KMS-11 (cell line): Measurements from ENCODE around the gene LEMD3.
"Not testable (repeated sequence)": the region's sequence is repeated elsewhere in the genome, so short reads cannot be mapped to it uniquely, and the experiment has no call there.

Source experiments
- H2AFZ ChIP-seq: fragments of 200-600 bp; sonication (generic); 2 replicates; pipeline ENCODE4 v1.6.1; 2016; ENCODE audit warnings: antibody characterized with exemption, mixed run types, low read depth
- H3K27ac ChIP-seq: fragments of 200-600 bp; sonication (generic); 2 replicates; pipeline ENCODE4 v1.6.1; 2016; ENCODE audit warnings: mild to moderate bottlenecking, mixed run types
- H3K27me3 ChIP-seq: fragments of 200-600 bp; sonication (generic); 2 replicates; pipeline ENCODE4 v1.6.1; 2017; ENCODE audit warnings: mild to moderate bottlenecking, low read depth, mixed run types, moderate library complexity; ENCODE audit not compliant: insufficient read depth
- H3K36me3 ChIP-seq: fragments of 200-600 bp; sonication (generic); 2 replicates; pipeline ENCODE4 v1.6.1; 2017; ENCODE audit warnings: mild to moderate bottlenecking, mixed run types; ENCODE audit not compliant: insufficient read depth
- H3K4me1 ChIP-seq: fragments of 200-600 bp; sonication (generic); 2 replicates; pipeline ENCODE4 v1.6.1; 2016; ENCODE audit warnings: mild to moderate bottlenecking, low read depth, mixed run types; ENCODE audit not compliant: poor library complexity, severe bottlenecking
- H3K4me2 ChIP-seq: fragments of 200-600 bp; sonication (generic); 2 replicates; pipeline ENCODE4 v1.7.0; 2016; ENCODE audit warnings: mild to moderate bottlenecking, mixed run types
- H3K4me3 ChIP-seq: fragments of 200-600 bp; sonication (generic); IDR thresholded peaks from 2 replicates; pipeline ENCODE4 v1.6.1; 2017; ENCODE audit warnings: low read depth, low read length, mixed read lengths; ENCODE audit not compliant: insufficient read depth
- H3K79me2 ChIP-seq: fragments of 200-600 bp; sonication (generic); 2 replicates; pipeline ENCODE4 v1.6.1; 2016; ENCODE audit warnings: low read depth, mixed run types; ENCODE audit not compliant: insufficient read depth
- H3K9ac ChIP-seq: fragments of 200-600 bp; sonication (generic); 2 replicates; pipeline ENCODE4 v1.6.1; 2016; ENCODE audit warnings: mild to moderate bottlenecking, mixed run types
- H4K20me1 ChIP-seq: fragments of 200-600 bp; sonication (generic); 2 replicates; pipeline ENCODE4 v1.6.1; 2016; ENCODE audit warnings: mild to moderate bottlenecking, mixed run types; ENCODE audit not compliant: insufficient read depth
- TF ChIP-seq, protein P1 (sequence below): fragments of 200-600 bp; sonication (generic); conservative IDR thresholded peaks from 2 replicates; pipeline ENCODE4 v1.6.1; 2017; ENCODE audit warnings: low read depth, mild to moderate bottlenecking, antibody characterized with exemption, low read length, moderate library complexity, mixed read lengths

Gene LEMD3

DNA sequence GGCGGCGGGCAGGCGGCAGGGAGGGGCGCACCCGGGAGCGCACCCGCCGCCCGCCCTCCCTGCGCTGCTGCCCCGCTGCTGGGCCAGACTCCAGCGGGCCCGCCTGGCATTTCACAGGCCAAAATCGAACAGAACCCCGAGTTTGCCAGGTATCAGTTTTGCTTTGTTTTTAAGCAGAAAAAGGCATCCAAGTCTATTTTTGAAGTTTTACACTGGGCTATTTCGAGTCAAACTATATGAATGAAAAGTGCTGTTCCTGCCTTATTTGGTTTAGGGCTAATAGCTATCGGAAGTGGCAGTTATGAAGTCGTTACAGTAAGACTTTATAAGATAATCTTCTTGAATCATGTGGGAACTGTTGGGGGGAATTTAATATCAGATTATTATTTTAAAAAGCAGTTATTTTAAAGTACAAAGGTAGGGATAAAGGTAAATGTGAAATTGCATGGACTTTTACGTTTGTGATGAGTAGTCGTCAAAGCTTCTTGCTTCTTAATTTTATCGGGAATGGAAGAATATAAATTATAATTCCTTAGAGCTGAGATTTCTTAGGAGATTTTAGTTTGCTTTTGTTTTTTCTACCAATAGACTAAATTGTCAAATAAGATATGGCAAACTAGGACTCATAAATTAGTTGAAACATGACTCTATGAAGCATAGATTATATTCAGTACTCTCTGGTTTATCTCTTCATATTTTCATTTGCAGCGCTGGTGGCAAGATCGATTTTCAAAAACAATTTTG lies 110.2 kb downstream of the LEMD3 start:
- H3K27me3 ChIP-seq: no peaks in the 10 kb centered on the region; the same call in 1 of the 2 replicates
- no peak overlapping the region for H3K27ac ChIP-seq
- TF ChIP-seq, protein P1, sequence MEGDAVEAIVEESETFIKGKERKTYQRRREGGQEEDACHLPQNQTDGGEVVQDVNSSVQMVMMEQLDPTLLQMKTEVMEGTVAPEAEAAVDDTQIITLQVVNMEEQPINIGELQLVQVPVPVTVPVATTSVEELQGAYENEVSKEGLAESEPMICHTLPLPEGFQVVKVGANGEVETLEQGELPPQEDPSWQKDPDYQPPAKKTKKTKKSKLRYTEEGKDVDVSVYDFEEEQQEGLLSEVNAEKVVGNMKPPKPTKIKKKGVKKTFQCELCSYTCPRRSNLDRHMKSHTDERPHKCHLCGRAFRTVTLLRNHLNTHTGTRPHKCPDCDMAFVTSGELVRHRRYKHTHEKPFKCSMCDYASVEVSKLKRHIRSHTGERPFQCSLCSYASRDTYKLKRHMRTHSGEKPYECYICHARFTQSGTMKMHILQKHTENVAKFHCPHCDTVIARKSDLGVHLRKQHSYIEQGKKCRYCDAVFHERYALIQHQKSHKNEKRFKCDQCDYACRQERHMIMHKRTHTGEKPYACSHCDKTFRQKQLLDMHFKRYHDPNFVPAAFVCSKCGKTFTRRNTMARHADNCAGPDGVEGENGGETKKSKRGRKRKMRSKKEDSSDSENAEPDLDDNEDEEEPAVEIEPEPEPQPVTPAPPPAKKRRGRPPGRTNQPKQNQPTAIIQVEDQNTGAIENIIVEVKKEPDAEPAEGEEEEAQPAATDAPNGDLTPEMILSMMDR: no peak
- peak overlapping the region; percentile 57; the same call in 1 of the 2 replicates for H3K9ac ChIP-seq
- H2AFZ ChIP-seq: peak overlapping the region; percentile 87
- peaks cover 10% of the 10 kb centered on the region for H3K4me1 ChIP-seq
- no peaks in the 10 kb centered on the region for H3K36me3 ChIP-seq
- H3K4me3 ChIP-seq: no peak overlapping the region
- no peaks in the 10 kb centered on the region for H3K79me2 ChIP-seq
- peak overlapping the region; percentile 93 for H3K4me2 ChIP-seq
- H4K20me1 ChIP-seq: no peaks in the 10 kb centered on the region

- H3K4me2 ChIP-seq: peak overlapping the region; percentile 93
- peaks cover 10% of the 10 kb centered on the region for H3K4me1 ChIP-seq
- no peak overlapping the region for H3K4me3 ChIP-seq
Measured at GRCh38 chr12:65280306-65280705, 110.9 kb downstream of the LEMD3 start.

GRCh38 chr12:65282840-65283239 lies 113.5 kb downstream of the LEMD3 start:
- Histone ChIP-seq H3K27ac (no peak overlapping the region), H2AFZ (no peak overlapping the region), H3K4me3 (no peak overlapping the region), H3K79me2 (no peaks in the 10 kb centered on the region), H3K9ac (no peak overlapping the region), H3K4me2 (no peak overlapping the region), H3K4me1 (peaks cover 10% of the 10 kb centered on the region), H4K20me1 (no peaks in the 10 kb centered on the region), H3K36me3 (no peaks in the 10 kb centered on the region), H3K27me3 (no peaks in the 10 kb centered on the region; the same call in 1 of the 2 replicates)
- TF ChIP-seq, protein P1: no peak

More at GRCh38 chr12:65280306-65280705, 110.9 kb downstream of the LEMD3 start:
- TF ChIP-seq, protein P1: no peak
- Histone ChIP-seq H3K27ac (no peak overlapping the region), H3K79me2 (no peaks in the 10 kb centered on the region), H4K20me1 (no peaks in the 10 kb centered on the region), H3K9ac (no peak overlapping the region), H2AFZ (no peak overlapping the region), H3K36me3 (no peaks in the 10 kb centered on the region), H3K27me3 (no peaks in the 10 kb centered on the region; the same call in 1 of the 2 replicates)

- not testable (repeated sequence) for H3K27ac ChIP-seq
Measured at GRCh38 chr12:65285532-65285931, 116.1 kb downstream of the LEMD3 start.

DNA sequence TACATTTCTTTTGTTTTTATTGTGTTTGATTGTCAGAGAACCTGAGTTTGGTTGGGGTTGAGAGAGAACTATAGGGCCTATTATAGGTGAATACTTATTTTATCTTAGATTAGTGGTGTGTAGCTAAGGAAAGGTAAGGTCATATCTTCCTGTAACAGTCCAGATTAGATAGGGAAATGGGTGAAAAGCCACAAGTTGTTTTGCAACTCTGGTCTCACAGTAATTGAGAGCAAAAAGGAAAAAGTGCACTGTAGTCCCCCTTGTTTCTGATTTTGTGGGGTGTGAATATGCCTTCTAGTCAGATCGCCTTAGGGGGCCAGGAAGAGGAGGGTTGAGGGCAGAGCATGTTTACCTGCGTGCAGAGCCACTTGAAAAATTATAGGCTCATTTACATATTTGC lies 118.0 kb downstream of the LEMD3 start:
- H3K27ac ChIP-seq: no peak overlapping the region
- no peaks in the 10 kb centered on the region for H4K20me1 ChIP-seq
- H3K79me2 ChIP-seq: no peaks in the 10 kb centered on the region
- H3K4me1 ChIP-seq: no peaks in the 10 kb centered on the region
- no peak overlapping the region for H2AFZ ChIP-seq
- TF ChIP-seq, protein P1: no peak
- no peaks in the 10 kb centered on the region for H3K27me3 ChIP-seq
- H3K36me3 ChIP-seq: no peaks in the 10 kb centered on the region
- no peak overlapping the region for H3K4me2 ChIP-seq
- no peak overlapping the region for H3K4me3 ChIP-seq
- no peak overlapping the region for H3K9ac ChIP-seq

More at GRCh38 chr12:65285532-65285931, 116.1 kb downstream of the LEMD3 start:
- not testable (repeated sequence) for H3K4me2 ChIP-seq, H3K36me3 ChIP-seq, H3K79me2 ChIP-seq, H3K9ac ChIP-seq, H3K4me1 ChIP-seq, H3K27me3 ChIP-seq, H4K20me1 ChIP-seq, H2AFZ ChIP-seq, H3K4me3 ChIP-seq
